Umbilical cord (tissue), 2 donors: ENCODE data around the gene RPH3AL. TPM values are rescaled to one million over a fixed set of nuclear protein-coding genes. Genes with fewer than 3 reads are reported as not detected.
"Not testable (repeated sequence)": the region's sequence is repeated elsewhere in the genome, so short reads cannot be mapped to it uniquely, and the experiment has no call there.

Experiments used
- DNase-seq: peaks from one replicate; pipeline ENCODE4 v3.0.0-alpha.2; 2015; ENCODE audit warnings: low spot score
- total RNA-seq: library from RNA; depleted of rRNA; stranded (reverse); fragments of >200 nt; gene quantifications from one replicate; pipeline ENCODE4 v1.2.3, GENCODE V29; 2014; ENCODE audit warnings: low replicate concordance; ENCODE audit not compliant: insufficient read depth

RPH3AL gene
- total RNA-seq, 1 donor from 2014 or later, result 46.5 TPM

GRCh38 chr17:202501-202951 is 150.1 kb downstream of the RPH3AL start:
- no peak for DNase-seq

- DNase-seq, result not testable (repeated sequence)
Observed at GRCh38 chr17:201736-202135, 150.9 kb downstream of the RPH3AL start.

GRCh38 chr17:201257-201656 is 151.3 kb downstream of the RPH3AL start:
- not testable (repeated sequence) for DNase-seq

GRCh38 chr17:200586-200985 is 152.0 kb downstream of the RPH3AL start:
- no peak for DNase-seq

GRCh38 chr17:199806-200545 is 152.6 kb downstream of the RPH3AL start:
- DNase-seq, result no peak

- DNase-seq, result peak; percentile 95
Observed at GRCh38 chr17:199191-199604, 153.4 kb downstream of the RPH3AL start.

- not testable (repeated sequence) for DNase-seq
Observed at GRCh38 chr17:198225-198624, 154.4 kb downstream of the RPH3AL start.

- DNase-seq, result no peak
Observed at GRCh38 chr17:197352-197751, 155.3 kb downstream of the RPH3AL start.

- DNase-seq, result no peak
Observed at GRCh38 chr17:194828-195602, 157.6 kb downstream of the RPH3AL start.

- DNase-seq, result peak; percentile 49
Observed at GRCh38 chr17:193841-194806, 158.5 kb downstream of the RPH3AL start.

- DNase-seq, result no peak
Observed at GRCh38 chr17:193426-193810, 159.2 kb downstream of the RPH3AL start.

- no peak for DNase-seq
Observed at GRCh38 chr17:192666-193425, 159.8 kb downstream of the RPH3AL start.

GRCh38 chr17:189444-189843 is 163.2 kb downstream of the RPH3AL start:
- no peak for DNase-seq

- no peak for DNase-seq
Observed at GRCh38 chr17:187130-187529, 165.5 kb downstream of the RPH3AL start.

GRCh38 chr17:185445-186138 is 167.0 kb downstream of the RPH3AL start:
- no peak for DNase-seq

GRCh38 chr17:183021-183420 is 169.6 kb downstream of the RPH3AL start:
- DNase-seq, result no peak

- no peak for DNase-seq
Observed at GRCh38 chr17:182050-182751, 170.4 kb downstream of the RPH3AL start.

- peak; percentile 29 for DNase-seq
Observed at GRCh38 chr17:181245-182049, 171.2 kb downstream of the RPH3AL start, which contains the start of gene DOC2B. DOC2B (minus strand) TSS chr17:181650; CDS start chr17:181479, 171 bp downstream.
